WTC11 (cell line): ENCODE results near the gene BCL11A.

ENCODE experiments used
- CBFB ChIP-seq: sonication (generic); formaldehyde crosslinking; IDR thresholded peaks from 2 replicates; pipeline ENCODE4 v1.8.1; 2022; ENCODE audit warnings: mild to moderate bottlenecking, low read depth, missing genetic modification reagents
- GABPB1 ChIP-seq: sonication (generic); formaldehyde crosslinking; IDR thresholded peaks from 2 replicates; pipeline ENCODE4 v1.8.1; 2023; ENCODE audit warnings: mild to moderate bottlenecking, missing genetic modification reagents
- HMGA2 ChIP-seq: fragments of 250-450 bp; sonication (Bioruptor Pico); IDR thresholded peaks from 2 replicates; pipeline ENCODE4 v1.4.0; 2021; ENCODE audit warnings: mild to moderate bottlenecking, moderate library complexity
- IRF2 ChIP-seq: sonication (generic); formaldehyde crosslinking; IDR thresholded peaks from 2 replicates; pipeline ENCODE4 v1.8.0; 2022; ENCODE audit warnings: low read depth, missing genetic modification reagents, borderline replicate concordance
- KAT7 ChIP-seq: sonication (generic); formaldehyde crosslinking; IDR thresholded peaks from 2 replicates; pipeline ENCODE4 v1.8.1; 2023; ENCODE audit warnings: missing genetic modification reagents, mild to moderate bottlenecking, borderline replicate concordance
- MAX ChIP-seq: sonication (generic); formaldehyde crosslinking; IDR thresholded peaks from 2 replicates; pipeline ENCODE4 v1.8.0; 2022; ENCODE audit warnings: mild to moderate bottlenecking, missing genetic modification reagents
- PRDM15 ChIP-seq: sonication (generic); formaldehyde crosslinking; IDR thresholded peaks from 2 replicates; pipeline ENCODE4 v1.8.0; 2022; ENCODE audit warnings: missing genetic modification reagents
- SP1 ChIP-seq: sonication (generic); formaldehyde crosslinking; conservative IDR thresholded peaks from 2 replicates; pipeline ENCODE4 v1.8.1; 2022; ENCODE audit warnings: missing genetic modification reagents
- USF2 ChIP-seq: sonication (generic); formaldehyde crosslinking; IDR thresholded peaks from 2 replicates; pipeline ENCODE4 v1.8.1; 2023; ENCODE audit warnings: mild to moderate bottlenecking, missing genetic modification reagents, moderate library complexity
- TF ChIP-seq, protein P1 (sequence below): fragments of 200-600 bp; IDR thresholded peaks from 2 replicates; pipeline ENCODE4 v1.8.0; 2022; ENCODE audit warnings: antibody characterized with exemption
- TF ChIP-seq, protein P2 (sequence below): fragments of 250-450 bp; sonication (Bioruptor Pico); IDR thresholded peaks from 2 replicates; pipeline ENCODE4 v1.9.0; 2021; ENCODE audit warnings: mild to moderate bottlenecking, borderline replicate concordance
- TF ChIP-seq, protein P3 (sequence below): fragments of 250-450 bp; sonication (Bioruptor Pico); IDR thresholded peaks from 2 replicates; pipeline ENCODE4 v2.1.2; 2022; ENCODE audit warnings: mild to moderate bottlenecking, moderate library complexity

DNA sequence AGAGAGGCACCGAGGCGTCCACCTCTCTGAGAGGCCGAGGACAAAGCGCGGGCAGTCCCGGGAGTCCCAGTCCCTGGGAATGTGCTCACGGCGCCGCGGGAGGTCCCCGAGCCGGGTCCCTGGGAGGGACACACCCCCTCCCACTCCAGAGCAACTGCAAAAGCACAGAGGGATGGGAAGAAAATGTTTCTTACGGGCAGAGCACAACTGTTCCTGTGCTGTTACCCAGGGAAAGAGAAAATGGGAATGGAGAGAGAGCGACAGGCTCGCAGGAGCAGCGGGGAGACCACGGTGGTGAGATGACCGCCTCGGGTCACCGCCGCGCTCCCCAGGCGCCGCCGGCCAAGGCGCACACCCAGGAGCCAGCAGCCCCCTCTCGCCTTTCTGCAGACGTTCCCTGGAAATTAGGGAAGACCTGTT, 1.2 kb upstream of the BCL11A start:
- TF ChIP-seq, protein P1, sequence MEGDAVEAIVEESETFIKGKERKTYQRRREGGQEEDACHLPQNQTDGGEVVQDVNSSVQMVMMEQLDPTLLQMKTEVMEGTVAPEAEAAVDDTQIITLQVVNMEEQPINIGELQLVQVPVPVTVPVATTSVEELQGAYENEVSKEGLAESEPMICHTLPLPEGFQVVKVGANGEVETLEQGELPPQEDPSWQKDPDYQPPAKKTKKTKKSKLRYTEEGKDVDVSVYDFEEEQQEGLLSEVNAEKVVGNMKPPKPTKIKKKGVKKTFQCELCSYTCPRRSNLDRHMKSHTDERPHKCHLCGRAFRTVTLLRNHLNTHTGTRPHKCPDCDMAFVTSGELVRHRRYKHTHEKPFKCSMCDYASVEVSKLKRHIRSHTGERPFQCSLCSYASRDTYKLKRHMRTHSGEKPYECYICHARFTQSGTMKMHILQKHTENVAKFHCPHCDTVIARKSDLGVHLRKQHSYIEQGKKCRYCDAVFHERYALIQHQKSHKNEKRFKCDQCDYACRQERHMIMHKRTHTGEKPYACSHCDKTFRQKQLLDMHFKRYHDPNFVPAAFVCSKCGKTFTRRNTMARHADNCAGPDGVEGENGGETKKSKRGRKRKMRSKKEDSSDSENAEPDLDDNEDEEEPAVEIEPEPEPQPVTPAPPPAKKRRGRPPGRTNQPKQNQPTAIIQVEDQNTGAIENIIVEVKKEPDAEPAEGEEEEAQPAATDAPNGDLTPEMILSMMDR: no peak
- TF ChIP-seq MAX (no peak), HMGA2 (CRISPR knock-in tag) (no peak), USF2 (CRISPR knock-in tag) (no peak), KAT7 (CRISPR knock-in tag) (no peak), CBFB (CRISPR knock-in tag) (no peak), SP1 (CRISPR knock-in tag) (no peak), GABPB1 (CRISPR knock-in tag) (no peak), PRDM15 (CRISPR knock-in tag) (no peak), IRF2 (CRISPR knock-in tag) (no peak)
- TF ChIP-seq, protein P2, sequence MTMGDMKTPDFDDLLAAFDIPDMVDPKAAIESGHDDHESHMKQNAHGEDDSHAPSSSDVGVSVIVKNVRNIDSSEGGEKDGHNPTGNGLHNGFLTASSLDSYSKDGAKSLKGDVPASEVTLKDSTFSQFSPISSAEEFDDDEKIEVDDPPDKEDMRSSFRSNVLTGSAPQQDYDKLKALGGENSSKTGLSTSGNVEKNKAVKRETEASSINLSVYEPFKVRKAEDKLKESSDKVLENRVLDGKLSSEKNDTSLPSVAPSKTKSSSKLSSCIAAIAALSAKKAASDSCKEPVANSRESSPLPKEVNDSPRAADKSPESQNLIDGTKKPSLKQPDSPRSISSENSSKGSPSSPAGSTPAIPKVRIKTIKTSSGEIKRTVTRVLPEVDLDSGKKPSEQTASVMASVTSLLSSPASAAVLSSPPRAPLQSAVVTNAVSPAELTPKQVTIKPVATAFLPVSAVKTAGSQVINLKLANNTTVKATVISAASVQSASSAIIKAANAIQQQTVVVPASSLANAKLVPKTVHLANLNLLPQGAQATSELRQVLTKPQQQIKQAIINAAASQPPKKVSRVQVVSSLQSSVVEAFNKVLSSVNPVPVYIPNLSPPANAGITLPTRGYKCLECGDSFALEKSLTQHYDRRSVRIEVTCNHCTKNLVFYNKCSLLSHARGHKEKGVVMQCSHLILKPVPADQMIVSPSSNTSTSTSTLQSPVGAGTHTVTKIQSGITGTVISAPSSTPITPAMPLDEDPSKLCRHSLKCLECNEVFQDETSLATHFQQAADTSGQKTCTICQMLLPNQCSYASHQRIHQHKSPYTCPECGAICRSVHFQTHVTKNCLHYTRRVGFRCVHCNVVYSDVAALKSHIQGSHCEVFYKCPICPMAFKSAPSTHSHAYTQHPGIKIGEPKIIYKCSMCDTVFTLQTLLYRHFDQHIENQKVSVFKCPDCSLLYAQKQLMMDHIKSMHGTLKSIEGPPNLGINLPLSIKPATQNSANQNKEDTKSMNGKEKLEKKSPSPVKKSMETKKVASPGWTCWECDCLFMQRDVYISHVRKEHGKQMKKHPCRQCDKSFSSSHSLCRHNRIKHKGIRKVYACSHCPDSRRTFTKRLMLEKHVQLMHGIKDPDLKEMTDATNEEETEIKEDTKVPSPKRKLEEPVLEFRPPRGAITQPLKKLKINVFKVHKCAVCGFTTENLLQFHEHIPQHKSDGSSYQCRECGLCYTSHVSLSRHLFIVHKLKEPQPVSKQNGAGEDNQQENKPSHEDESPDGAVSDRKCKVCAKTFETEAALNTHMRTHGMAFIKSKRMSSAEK (CRISPR knock-in tag): no peak
- TF ChIP-seq, protein P3, sequence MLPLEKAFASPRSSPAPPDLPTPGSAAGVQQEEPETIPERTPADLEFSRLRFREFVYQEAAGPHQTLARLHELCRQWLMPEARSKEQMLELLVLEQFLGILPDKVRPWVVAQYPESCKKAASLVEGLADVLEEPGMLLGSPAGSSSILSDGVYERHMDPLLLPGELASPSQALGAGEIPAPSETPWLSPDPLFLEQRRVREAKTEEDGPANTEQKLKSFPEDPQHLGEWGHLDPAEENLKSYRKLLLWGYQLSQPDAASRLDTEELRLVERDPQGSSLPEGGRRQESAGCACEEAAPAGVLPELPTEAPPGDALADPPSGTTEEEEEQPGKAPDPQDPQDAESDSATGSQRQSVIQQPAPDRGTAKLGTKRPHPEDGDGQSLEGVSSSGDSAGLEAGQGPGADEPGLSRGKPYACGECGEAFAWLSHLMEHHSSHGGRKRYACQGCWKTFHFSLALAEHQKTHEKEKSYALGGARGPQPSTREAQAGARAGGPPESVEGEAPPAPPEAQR (CRISPR knock-in tag): no peak
